HCT116 (cell line): ENCODE results near the gene CROCC. TPM values are rescaled to one million over a fixed set of nuclear protein-coding genes. Genes with fewer than 3 reads are reported as not detected.
A peak's percentile ranks its signal among the peaks of the same experiment; 100 is the strongest.
"Not testable (repeated sequence)": the region's sequence is repeated elsewhere in the genome, so short reads cannot be mapped to it uniquely, and the experiment has no call there.

Experiments
- ATAC-seq: fragments of 200-7000 bp; cut with Tn5 transposase; 2 replicates; pipeline ENCODE4 v1.9.1; 2020; ENCODE audit warnings: mild to moderate bottlenecking, moderate library complexity
- BruUV-seq: library from RNA; stranded (reverse); fragments of 400-500 nt; replicated peaks from 2 replicates; lab custom pipeline; 2021; lab: Mats Ljungman, UMichigan
- CTCF ChIA-PET: fragments of 300-600 bp; sonication (Branson Sonifier 250); formaldehyde crosslinking; loops from one replicate; lab custom pipeline; 2021; ENCODE audit warnings: antibody characterized with exemption; lab: Charles Lee
- POLR2A ChIA-PET: fragments of 300-600, 350-600 bp; sonication (Branson Sonifier 250); formaldehyde crosslinking; loops from one replicate; lab custom pipeline; 2021; ENCODE audit warnings: antibody characterized with exemption; lab: Charles Lee
- RAD21 ChIA-PET, 2 experiments: fragments of 300-600 bp; sonication (Branson Sonifier 250); formaldehyde crosslinking; loops; one replicate each; lab custom pipeline; 2023; ENCODE audit warnings: low total read pairs in 2 of 2; ENCODE audit not compliant: uncharacterized antibody in 2 of 2, unreplicated experiment in 2 of 2, low non-redundant PET in 1 of 2; lab: Charles Lee
- DNase-seq: peaks from one replicate; pipeline ENCODE4 v3.0.0-alpha.2; 2010; ENCODE audit warnings: low read depth, low spot score
- H2AFZ ChIP-seq: fragments of 200-600 bp; shearing (Covaris generic), sonication (generic); 2 replicates; pipeline ENCODE4 v1.6.1; 2017; ENCODE audit warnings: low read depth, mixed run types, mixed read lengths, antibody characterized with exemption, low read length; ENCODE audit not compliant: poor library complexity, severe bottlenecking
- H3K27ac ChIP-seq: 2 replicates; pipeline ENCODE4 v1.5.1; 2012; ENCODE audit warnings: low read depth, low read length
- H3K27me3 ChIP-seq: fragments of 200-600 bp; sonication (generic); 2 replicates; pipeline ENCODE4 v1.6.1; 2016; ENCODE audit warnings: mixed run types, low read length, mixed read lengths; ENCODE audit not compliant: insufficient read depth
- H3K36me3 ChIP-seq, 2 experiments: fragments of 200-500 bp in 1 of 2; fragments of 200-600 bp in 1 of 2; sonication (Bioruptor generic) in 1 of 2; sonication (generic) in 1 of 2; 2 replicates each; pipeline versions ENCODE4 v1.5.1 to v1.6.1; 2014 to 2016; ENCODE audit warnings: low read length in 2 of 2, inconsistent platforms in 1 of 2, mixed read lengths in 1 of 2, mixed run types in 1 of 2; ENCODE audit not compliant: insufficient read depth in 2 of 2, control insufficient read depth in 1 of 2
- H3K4me1 ChIP-seq, 2 experiments: fragments of 200-600 bp in 1 of 2; sonication (generic) in 1 of 2; 2 replicates each; pipeline versions ENCODE4 v1.5.1 to v1.6.1; 2012 to 2017; ENCODE audit warnings: low read length in 2 of 2, inconsistent platforms in 1 of 2, mild to moderate bottlenecking in 1 of 2, mixed read lengths in 1 of 2, mixed run types in 1 of 2, moderate library complexity in 1 of 2; ENCODE audit not compliant: insufficient read depth in 2 of 2, control insufficient read depth in 1 of 2
- H3K4me2 ChIP-seq: fragments of 200-600 bp; sonication (generic); 2 replicates; pipeline ENCODE4 v1.6.1; 2017; ENCODE audit warnings: mixed run types, low read length, mixed read lengths
- H3K4me3 ChIP-seq, 2 experiments: fragments of 200-600 bp in 1 of 2; sonication (generic) in 1 of 2; replicated peaks in 1 of 2; 2 replicates each; pipeline ENCODE4 v1.5.1; 2011 to 2016; ENCODE audit warnings: low read length in 2 of 2, control low read depth in 1 of 2, low read depth in 1 of 2, mild to moderate bottlenecking in 1 of 2, mixed read lengths in 1 of 2, mixed run types in 1 of 2
- H3K79me2 ChIP-seq: fragments of 200-600 bp; sonication (generic); 2 replicates; pipeline ENCODE4 v1.6.1; 2017; ENCODE audit warnings: mild to moderate bottlenecking, mixed run types, low read length, moderate library complexity, mixed read lengths; ENCODE audit not compliant: insufficient read depth
- H3K9ac ChIP-seq: fragments of 200-600 bp; sonication (generic); 2 replicates; pipeline ENCODE4 v1.6.1; 2016; ENCODE audit warnings: low read length, mixed read lengths
- H3K9me2 ChIP-seq: fragments of 200-600 bp; sonication (generic), shearing (Covaris generic); 2 replicates; pipeline ENCODE4 v1.6.1; 2017; ENCODE audit warnings: mixed run types, mild to moderate bottlenecking, moderate library complexity; ENCODE audit not compliant: insufficient read depth
- H3K9me3 ChIP-seq, 2 experiments: fragments of 200-500 bp in 1 of 2; fragments of 200-600 bp in 1 of 2; sonication (Bioruptor generic) in 1 of 2; sonication (generic) in 1 of 2; 2 replicates each; pipeline ENCODE4 v1.6.1; 2014 to 2017; ENCODE audit warnings: low read length in 2 of 2, mixed read lengths in 2 of 2, inconsistent platforms in 1 of 2, low read depth in 1 of 2, mild to moderate bottlenecking in 1 of 2, mixed run types in 1 of 2, moderate library complexity in 1 of 2; ENCODE audit not compliant: control insufficient read depth in 1 of 2, insufficient read depth in 1 of 2
- H4K20me1 ChIP-seq: fragments of 200-600 bp; sonication (generic), shearing (Covaris generic); 2 replicates; pipeline ENCODE4 v1.6.1; 2017; ENCODE audit warnings: mixed run types, mild to moderate bottlenecking, moderate library complexity; ENCODE audit not compliant: insufficient read depth
- ATF3 ChIP-seq: IDR thresholded peaks from 2 replicates; pipeline ENCODE4 v1.6.1; 2012
- CBX3 ChIP-seq: IDR thresholded peaks from 2 replicates; pipeline ENCODE4 v1.6.1; 2012; ENCODE audit warnings: low read depth
- CTCF ChIP-seq, 3 experiments: fragments of 200-600 bp in 1 of 3; sonication (generic) in 1 of 3; IDR thresholded peaks in 2 of 3; conservative IDR thresholded peaks in 1 of 3; 2 replicates each; pipeline ENCODE4 v1.5.1; 2012 to 2017; ENCODE audit warnings: low read depth in 2 of 3, low read length in 2 of 3, antibody characterized with exemption in 1 of 3, borderline replicate concordance in 1 of 3, control low read depth in 1 of 3, mild to moderate bottlenecking in 1 of 3, mixed read lengths in 1 of 3, mixed run types in 1 of 3, moderate library complexity in 1 of 3; ENCODE audit not compliant: insufficient read depth in 1 of 3
- MAX ChIP-seq: IDR thresholded peaks from 2 replicates; pipeline ENCODE4 v1.6.1; 2012
- POLR2A ChIP-seq: IDR thresholded peaks from 2 replicates; pipeline ENCODE4 v1.7.0; 2011; ENCODE audit warnings: borderline replicate concordance; ENCODE audit not compliant: insufficient read depth, insufficient read length; ENCODE audit errors: extremely low read depth
- POLR2AphosphoS5 ChIP-seq: IDR thresholded peaks from 2 replicates; pipeline ENCODE4 v1.6.1; 2011; ENCODE audit warnings: mild to moderate bottlenecking, low read depth, low read length, moderate library complexity
- SIN3A ChIP-seq: IDR thresholded peaks from 2 replicates; pipeline ENCODE4 v1.6.1; 2012; ENCODE audit warnings: low read depth
- intact Hi-C: fragments of 100-400 bp; cut with micrococcal nuclease; formaldehyde crosslinking; loops from 2 replicates; pipeline ENCODE4 v1.10.0; 2022
- total RNA-seq: library from RNA; stranded (reverse); gene quantifications from one replicate; pipeline ENCODE4 v1.2.1, GENCODE V29; 2021; ENCODE audit not compliant: unreplicated experiment

CROCC gene
- total RNA-seq, 1 experiment from 2014 or later, result 30.1 TPM

GRCh38 chr1:16939386-16940180 lies 17.9 kb downstream of the CROCC start:
- H3K4me3 ChIP-seq, BruUV-seq, H3K9ac ChIP-seq, H3K27ac ChIP-seq, H2AFZ ChIP-seq, H3K36me3 ChIP-seq, POLR2A ChIA-PET, RAD21 ChIA-PET, H4K20me1 ChIP-seq, H3K9me2 ChIP-seq, H3K4me1 ChIP-seq, H3K27me3 ChIP-seq, H3K4me2 ChIP-seq, DNase-seq, H3K9me3 ChIP-seq, H3K79me2 ChIP-seq: not testable (repeated sequence)
- intact Hi-C loops, result loop anchor here (2.0 kb wide), 1 partner anchor 319 kb away; no protein-coding TSS in a partner anchor
- ATAC-seq, result peak; percentile 90
- CTCF ChIA-PET, result interaction anchor here (1.3 kb wide), 1 partner anchor 12 kb away, joined by 3 read pairs; no protein-coding TSS in a partner anchor

GRCh38 chr1:16944038-16944437 lies 22.3 kb downstream of the CROCC start:
- CTCF ChIA-PET, result interaction anchor here (1.2 kb wide), 1 partner anchor 323 kb away, joined by 4 read pairs; no protein-coding TSS in a partner anchor

More at GRCh38 chr1:16944038-16944437, 22.3 kb downstream of the CROCC start:
- H3K4me1 ChIP-seq, result no peaks in the 10 kb centered on the region
- ATAC-seq (no peak), DNase-seq (no peak)
- intact Hi-C loops, result no loop called here
- POLR2A ChIA-PET, result no interaction called here
- no peaks in the 10 kb centered on the region for H3K36me3 ChIP-seq
- BruUV-seq, result no TSS peak
- no peak overlapping the region for H3K27ac ChIP-seq
- no peak overlapping the region for H3K9ac ChIP-seq
- no peaks in the 10 kb centered on the region for H3K79me2 ChIP-seq
- no peak overlapping the region for H2AFZ ChIP-seq
- RAD21 ChIA-PET, result no interaction called here
- no peaks in the 10 kb centered on the region for H3K27me3 ChIP-seq
- H3K4me3 ChIP-seq, result no peak overlapping the region
- H4K20me1 ChIP-seq, result no peaks in the 10 kb centered on the region
- H3K9me3 ChIP-seq, result no peaks in the 10 kb centered on the region
- H3K4me2 ChIP-seq, result no peak overlapping the region
- TF ChIP-seq POLR2A (no peak), MAX (no peak), ATF3 (no peak), CBX3 (no peak), SIN3A (no peak), POLR2AphosphoS5 (no peak), CTCF (IDR thresholded peaks at IDR 0.05 in 2 of 3, conservative IDR thresholded peaks at IDR 0.05 in 1 of 3; ENCODE audit: borderline replicate concordance in 1 of 3, insufficient read depth in 1 of 3, low read depth in 2 of 3, low read length in 2 of 3) (no peak)
- no peaks in the 10 kb centered on the region for H3K9me2 ChIP-seq
